Hippocampal formation (tissue), 2 donors: ENCODE results near the gene MRTFA.
A peak's percentile ranks its signal among the peaks of the same experiment; 100 is the strongest.

Source experiments
- DNase-seq, 2 donors: peaks; one replicate each; lab custom pipeline; 2025; lab: John Stamatoyannopoulos, UW

Gene MRTFA

DNA sequence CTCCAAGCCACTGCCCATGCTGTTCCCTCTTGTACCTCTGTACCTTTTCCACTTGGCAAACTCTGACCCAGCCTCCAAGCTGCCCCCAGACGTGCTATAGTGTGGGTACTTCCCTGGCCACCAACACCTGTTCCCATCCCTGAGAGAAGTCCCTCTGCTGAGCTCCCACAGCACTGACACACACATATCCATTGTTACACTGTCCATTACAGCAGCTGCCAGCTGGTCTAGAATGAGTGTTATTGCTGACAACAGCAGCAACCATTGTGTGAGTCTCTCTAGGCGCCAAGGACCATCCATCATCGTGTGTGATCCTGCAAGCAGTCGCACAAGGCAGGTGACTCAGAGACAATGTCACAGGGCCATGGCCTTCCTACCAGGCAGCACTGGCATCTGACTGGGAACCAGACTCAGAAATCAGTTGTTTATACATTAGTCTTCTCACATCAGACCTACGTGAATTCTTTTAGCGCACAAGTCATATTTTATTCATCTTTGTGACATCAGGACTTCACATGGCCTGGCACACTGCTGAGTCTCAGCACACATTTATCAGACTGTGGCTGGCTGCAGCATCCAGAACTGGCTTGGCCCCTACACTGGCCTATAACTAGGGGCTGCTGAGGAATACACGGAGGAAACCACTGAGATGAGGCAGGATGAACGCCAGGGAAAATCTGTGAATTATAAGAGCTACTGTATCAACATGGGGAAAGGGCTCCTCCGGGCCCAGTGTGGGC is 209.8 kb downstream of the MRTFA start:
- DNase-seq, result peak; percentile 75 to 88

DNA sequence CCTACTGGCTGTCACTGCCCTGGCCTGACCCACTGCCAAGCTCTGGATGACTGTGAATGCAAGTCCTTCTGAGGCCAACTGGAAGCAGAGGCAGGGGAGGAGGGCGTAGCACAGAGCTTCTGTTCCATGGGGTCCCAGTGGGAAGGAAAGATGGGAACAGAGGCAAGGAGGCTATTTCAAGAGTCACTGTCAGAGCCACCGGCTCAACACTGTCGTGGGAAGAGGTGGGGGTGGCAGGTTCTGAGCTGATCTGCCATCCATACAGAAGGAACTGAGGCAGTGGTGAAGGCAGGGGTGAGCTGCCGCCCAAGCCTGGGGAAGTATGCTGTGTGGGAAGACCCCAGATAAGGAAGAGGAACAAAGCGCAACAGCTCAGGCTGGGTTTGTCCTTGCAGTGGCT is 211.4 kb downstream of the MRTFA start:
- DNase-seq, result no peak

DNA sequence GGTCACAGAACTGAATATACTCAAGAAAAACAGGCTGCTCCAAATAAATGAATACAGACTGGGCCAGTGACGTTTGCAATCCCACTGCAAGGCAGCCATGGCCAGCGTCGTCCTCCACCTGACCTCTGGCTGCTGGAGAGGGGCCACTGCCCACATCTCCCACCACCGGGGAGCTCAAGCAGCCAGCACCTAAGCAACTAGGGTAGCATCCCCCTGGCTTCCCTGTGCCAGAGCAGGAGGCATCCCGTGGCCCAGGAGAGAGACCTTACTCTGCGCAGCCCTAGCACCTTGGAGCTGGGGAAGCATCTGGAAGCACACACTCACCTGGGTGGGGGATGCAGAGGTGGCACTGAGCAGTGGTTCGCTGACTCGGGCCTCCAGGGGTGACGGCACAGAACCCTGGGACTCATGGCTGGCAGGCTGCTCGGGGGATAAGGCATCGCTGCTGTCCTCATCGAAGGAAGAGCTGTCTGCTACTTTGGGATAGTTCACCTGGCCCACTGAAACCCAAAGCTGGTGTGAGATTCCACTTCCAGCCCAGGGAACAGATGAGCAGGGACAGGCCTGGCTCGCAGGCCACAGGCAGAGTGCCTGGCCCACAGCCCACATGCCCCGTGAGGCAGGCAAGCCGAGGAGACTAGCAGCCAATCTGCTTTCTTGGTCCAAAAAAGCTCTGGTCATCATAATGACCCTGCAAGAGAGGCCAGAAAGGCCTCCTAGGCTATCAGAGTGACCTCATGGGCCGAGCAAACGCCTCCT is 212.5 kb downstream of the MRTFA start:
- DNase-seq, result no peak

DNA sequence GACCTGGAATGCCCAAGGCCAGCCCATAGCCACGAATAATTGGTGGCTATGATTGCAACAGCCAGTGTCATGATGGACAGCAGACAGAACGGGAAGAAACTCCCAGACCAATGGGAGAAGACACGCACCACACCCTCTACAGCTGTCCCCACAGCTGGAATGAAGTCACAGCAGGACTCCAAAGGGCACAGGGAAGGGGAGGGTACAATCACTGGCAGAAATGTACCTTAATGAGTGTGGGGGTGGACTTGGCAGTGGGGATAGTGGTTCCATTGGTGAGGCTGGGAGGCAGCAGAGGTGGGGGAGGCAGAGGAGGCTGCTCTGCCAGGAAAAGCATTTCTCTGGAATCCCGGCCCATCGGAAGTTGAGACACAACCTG is 213.2 kb downstream of the MRTFA start:
- DNase-seq, result no peak

DNA sequence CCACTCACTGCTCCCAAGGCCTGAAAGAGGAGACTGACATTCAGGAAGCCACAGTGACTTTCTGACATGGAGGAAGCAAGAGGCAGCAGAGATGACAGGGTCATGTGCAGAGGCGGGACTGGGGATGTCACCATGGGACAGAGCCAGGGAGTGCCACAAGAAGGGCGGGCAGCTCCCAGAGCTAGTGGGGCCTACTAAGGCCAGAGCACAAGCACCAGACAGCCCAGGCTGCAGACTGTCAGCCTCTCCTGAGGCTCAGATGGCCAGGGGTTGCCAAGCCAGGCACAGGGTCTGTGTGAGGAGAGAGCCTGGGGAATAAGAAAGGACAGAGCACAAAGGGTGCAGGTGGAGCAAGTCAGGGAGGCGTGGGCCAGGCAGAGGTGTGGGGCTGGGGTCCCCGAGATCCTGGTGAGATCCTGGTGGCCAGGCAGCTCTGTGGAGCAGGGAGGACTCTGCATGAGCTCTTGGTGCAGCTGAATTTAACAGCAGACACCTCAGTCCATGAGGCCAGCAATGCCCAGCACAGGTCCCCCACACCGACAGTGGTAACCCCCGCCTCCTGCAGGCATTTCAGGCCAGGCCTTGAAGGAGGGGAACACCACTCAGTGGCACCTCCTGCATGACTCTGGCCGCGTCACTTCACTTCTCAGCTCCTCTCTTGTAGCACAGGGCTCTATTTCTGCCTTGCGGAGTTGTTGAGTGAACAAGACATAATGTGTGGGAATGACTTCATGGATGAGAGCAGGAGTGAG is 213.8 kb downstream of the MRTFA start:
- DNase-seq, result no peak

DNA sequence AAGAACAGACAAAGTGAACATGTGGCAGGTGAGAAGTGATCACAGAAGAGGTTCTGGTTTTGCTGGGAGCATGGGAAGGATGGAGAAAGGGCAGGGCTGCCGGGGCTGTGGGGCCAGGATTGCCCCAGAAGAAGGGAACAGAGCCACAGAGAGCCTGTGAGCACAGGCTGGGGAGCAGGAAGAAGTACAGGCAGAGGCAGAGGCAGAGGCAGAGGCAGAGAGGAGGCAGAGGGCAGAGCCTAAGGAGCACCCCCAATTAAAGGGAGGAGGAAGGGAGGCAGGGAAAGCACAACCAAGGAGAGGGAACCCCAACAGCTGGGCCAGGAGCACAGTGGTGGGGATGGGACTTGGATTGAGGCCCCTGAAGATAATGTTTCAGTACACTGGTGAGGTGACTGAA is 214.6 kb downstream of the MRTFA start:
- no peak for DNase-seq

DNA sequence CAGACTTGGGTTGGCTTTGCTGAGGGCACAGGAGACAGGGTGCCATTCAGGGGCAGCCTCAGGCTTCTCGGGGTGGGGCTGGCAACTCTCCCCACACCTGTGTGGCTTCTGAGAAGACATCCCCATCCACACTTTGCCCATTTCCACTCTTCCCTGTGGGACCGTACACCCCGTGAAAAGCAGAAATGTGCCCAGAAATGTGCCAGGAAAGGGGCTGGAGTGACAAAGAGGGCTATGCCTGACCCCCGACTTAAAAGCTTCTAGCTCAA is 215.5 kb downstream of the MRTFA start:
- no peak for DNase-seq

DNA sequence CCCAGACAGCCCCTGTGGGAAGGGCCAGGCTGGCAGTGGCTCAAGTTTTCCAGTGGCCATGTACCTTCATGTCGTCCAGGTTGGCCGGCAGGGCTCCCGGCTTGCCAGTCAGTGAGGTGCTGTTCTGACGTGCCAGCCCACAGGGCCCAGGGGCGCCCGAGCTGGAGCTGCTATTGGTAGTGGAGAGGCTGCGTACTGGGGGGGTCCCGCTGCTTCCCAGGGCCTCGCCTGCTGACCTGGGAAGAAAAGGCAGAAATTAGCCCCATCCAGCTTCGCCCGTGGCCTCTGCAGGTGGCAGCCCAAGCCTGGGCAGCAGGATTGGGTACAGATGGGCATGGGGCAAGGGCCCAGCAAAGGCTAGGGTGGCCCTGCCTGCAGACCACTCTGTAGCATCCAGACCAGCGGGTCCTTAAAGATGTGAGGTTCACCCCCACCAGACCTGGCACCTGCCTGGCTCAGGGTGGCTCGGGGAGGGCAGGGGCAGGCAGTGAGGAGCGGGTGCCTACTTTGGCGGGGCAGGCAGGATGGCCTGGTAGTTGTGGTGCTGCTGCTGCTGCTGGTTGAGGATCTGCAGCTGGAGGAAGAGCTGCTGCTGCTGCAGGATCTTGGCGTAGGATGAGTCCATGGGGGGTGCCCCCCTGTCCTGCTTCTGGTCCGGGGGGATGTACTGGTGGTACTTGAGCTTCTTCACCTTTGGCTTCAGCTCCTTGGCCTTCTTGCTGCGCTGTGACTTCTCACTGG is 216.0 kb downstream of the MRTFA start:
- no peak for DNase-seq

DNA sequence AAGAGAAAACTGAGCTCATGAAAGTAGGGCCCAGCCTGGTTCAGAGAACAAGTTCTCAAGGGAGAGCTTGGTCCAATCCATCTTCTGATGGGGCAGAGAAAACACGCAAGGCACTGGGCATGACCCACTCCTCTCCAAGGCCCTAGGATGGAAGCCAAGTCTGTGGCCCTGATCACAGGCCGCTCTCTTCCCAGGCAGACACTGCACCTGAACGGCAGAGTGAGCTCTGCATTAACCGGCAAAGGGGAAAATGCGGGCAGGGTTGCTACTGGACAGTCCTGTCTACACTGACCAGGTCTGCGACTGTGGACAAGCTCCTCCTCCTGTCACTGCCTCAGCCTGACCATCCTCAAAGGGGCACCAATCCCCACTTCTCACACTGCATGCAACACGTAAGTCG is 216.8 kb downstream of the MRTFA start:
- no peak for DNase-seq

DNA sequence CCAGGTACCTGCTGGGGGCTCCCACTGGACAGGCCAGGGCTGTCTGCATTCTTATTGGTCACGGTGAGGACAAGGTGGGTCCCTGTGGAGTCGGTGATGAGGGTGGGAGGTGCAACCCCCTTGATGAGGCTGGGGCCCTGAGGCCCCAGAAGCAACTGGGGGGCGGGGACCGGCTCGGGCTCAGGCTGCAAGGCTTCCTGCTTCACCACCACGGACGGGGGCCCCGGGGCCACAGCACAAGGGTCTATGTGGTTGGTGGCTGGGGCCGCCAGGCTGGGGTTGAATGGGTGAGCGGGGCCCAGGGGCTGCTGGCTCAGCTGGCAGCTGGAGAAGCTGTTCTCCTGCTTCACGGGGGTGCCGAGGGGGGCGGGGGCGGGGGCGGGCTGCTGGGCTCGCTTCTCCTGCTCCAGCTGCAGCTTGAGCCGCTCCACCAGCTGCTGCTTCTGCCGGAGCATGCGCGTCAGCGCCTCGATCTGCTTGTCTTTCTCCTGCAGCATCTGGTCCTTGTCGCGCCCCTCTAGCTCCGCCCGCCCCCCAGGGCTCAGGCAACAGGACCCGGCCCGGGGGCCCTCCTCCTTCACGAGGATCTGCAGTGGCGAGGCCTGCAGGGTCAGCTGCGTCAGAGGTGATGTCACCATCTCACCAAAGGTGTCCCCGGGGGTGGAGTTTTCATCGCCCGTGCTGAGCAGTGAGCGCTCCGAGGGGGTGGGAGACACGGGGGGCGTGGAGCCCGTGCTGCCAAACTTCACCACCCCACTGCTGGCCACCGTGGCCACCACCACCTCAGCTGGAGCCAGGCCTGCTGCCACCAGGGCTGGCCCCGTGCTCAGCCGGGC is 217.9 kb downstream of the MRTFA start:
- DNase-seq, result peak in 1 of 2 donors; percentile 23

DNA sequence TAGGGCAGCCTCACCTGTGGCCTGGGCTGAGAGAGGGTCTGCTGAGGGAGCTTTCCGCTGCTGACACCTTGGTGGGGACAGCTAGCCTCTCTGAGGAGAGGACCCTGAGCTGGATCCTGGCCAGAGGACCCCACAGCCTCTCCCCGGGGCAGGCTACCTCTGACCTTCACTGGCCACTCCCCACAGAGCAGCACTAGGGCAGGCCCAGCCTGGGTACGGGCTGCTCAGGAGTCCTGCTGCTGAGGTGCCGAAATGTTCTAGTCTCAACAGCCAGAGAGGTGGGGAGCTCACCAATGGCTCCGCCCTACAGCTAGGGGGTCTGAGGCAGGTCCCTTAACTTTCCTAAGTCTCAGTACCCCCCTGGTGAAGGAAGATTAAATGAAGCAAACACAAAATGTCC is 218.6 kb downstream of the MRTFA start:
- no peak for DNase-seq

DNA sequence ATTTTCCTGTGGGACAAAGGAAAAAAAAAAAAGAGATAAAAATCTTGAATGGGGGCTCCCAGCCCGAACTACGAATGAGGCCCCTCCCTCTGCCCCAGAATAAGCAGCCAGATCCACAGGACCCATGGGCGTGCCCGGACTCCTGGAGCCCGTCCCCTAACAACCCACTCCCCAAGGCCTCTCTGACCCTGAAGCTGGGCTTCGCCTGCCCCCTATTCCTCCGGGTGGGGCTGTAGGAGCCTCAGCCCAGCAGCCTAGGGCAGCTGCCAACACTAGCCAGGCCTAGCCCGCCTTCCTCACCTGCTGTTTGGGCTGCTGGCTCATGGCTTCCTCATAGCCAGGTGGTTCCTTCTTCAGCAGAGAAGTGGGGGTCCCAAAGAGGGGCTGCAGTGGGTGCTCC is 219.5 kb downstream of the MRTFA start:
- no peak for DNase-seq

DNA sequence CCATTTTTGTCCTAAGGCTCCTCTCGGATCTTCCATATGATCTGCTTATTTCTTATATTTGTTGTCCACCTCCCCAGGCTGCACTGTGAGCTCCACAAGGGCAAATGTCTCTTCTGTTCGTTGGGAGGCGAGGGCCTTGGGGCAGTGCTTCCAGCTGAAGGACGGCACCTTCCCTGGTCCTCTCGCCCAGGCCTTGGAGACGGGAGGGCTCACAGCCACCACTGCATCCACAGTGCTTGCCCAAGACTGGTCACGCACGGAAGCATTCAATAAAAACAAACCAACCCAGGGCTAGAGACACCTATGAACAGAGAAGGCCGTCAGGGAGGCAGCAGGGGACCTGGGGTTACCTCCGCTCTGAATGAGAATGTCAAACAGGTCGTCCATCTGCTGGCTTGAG is 219.9 kb downstream of the MRTFA start:
- no peak for DNase-seq

DNA sequence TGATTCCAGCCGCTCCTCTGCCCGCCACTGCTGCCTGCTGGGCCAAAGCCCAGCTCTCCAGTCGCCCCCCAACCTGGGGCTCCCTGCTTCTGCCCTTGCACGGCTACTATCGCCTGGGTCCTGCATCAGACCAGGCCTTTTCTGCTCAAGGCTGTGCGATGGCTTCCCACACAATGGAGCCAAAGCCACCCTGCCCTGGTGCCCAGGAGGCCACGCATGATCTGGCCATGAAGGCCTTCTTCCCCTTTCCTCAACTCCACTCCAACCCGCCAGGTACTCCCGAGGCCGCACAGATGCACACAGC is 220.3 kb downstream of the MRTFA start:
- no peak for DNase-seq

DNA sequence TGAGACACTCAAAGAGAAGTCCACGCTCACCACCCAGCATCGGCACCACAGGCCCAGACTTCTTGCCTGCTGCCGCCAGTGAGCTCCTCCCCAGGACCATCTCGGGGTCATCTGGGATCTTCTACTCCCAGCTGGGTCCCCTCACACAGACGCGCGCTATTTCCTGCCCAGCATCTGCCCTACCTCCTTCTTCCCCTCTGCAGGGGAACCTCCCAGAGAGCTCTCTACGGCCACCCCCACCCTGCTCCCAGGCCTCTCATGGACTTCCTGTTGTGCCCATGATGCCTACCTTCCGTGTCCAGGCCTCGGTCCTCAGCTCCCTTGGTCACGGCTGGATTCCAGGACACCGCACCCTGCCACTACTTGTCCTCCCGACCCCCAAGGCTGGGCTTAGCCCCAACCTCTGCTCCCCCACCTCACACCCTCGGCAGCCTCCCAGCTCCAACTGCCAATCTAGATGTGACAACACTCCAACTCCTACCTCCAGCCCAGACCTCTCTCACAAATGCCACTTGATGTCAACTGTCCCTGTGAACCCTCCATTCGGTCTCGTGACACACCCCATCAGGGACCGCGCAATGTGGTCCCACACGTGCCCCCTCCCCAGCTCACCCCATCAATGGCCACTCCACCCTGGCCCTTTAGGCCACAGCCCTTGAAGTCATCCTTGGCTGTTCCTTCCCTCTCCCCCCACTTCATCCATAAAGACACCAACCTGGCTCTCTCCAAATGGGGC is 220.8 kb downstream of the MRTFA start:
- DNase-seq, result no peak

DNA sequence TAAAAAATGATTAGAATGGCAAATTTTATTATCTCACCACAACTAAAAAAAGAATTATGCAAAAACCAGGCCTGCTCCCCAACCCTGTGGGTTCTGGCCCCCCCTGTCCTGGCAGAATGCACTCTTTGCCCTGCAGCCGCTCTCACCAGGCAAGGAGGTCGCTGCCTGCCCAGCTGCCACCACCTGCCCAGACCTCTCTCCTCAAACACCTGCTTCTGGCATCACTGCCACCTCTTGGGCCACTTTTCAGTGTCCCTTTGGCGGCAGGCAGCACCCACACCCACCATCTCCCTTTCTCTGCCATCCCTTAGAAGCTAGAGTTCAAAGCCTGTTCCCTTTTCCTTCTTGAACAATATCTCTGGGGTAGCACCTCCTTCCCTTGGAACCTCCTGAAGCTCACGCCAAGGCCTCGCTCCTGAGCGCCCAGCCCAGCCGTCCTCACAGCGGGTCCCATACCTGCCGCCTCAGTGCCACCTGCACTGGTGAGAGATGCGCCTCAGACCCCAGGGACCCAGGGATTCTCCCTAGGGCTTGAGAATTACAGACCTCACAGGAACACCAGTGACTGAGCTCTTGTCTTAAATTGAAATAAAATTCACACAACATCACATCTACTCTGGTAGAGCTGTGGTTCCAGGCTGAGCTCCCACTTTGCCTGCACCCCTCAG is 221.5 kb downstream of the MRTFA start:
- no peak for DNase-seq

DNA sequence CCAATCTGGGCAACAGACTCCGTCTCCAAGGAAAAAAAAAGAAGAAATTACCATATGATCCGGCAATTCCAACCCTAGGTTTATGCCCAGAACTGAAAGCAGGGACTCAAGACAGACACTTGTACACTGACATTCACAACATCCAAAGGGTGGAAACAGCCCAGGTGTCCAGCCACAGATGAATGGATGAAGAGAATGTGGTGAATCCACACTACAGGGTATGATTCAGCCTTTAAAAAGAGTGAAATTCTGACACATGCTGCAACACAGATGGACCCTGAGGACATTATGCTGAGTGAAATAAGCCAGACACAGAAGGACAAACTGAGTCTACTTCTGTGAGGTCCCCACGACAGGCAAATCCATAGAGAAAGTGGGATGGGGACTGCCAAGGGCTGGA is 222.2 kb downstream of the MRTFA start:
- peak in 1 of 2 donors; percentile 12 for DNase-seq

DNA sequence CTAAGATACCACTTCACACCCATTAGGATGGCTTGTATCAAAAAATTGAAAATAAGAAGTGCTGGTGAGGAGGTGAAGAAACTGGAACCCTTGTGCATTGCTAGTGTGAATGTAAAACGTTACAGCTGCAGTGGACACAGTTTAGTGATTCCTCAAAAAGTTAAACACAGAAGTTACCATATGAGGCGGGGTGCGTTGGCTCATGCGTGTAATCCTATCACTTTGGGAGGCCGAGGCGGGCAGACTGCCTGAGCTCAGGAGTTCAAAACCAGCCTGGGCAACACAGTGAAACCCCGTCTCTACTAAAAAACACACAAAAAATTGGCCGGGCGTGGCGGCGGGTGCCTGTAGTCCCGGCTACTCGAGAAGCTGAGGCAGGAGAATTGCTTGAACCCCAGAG is 222.6 kb downstream of the MRTFA start:
- DNase-seq, result no peak

DNA sequence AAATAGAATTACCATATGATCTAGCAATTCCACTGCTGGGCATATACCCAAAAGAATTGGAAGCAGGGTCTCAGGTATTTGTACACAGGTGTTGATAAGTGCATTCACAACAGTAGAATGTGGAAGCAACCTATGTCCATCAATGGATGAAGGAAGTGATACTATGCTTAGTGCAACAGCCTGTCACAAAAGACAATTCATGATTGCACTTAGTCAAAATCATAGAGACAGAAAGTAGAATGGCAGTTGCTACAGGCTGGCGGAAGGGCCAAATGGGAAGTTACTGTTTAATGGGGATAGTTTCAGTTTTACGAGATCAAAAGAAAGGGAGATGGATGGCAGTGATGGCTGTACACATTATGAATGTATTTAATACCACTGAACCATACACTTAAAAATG is 224.1 kb downstream of the MRTFA start:
- no peak for DNase-seq

DNA sequence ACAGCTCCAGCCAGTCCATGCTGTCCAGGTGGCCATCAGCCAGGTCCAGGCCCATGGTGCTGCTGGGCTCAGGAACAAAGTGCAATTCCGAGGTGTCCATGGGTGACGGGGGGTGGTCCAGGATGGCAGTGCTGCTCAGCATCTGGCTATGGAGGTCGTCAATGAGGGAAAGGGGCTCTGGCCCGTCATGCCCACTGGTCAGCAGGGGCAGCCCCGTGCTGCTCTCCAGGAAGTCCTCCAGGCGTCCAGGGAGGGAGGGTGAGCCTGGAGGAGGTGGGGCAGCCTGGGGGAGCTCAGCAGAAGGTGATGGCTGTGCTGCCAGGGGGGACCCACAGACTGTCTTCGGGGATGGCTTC is 225.0 kb downstream of the MRTFA start:
- DNase-seq, result no peak
